HG03520 (cell line): Measurements from ENCODE around the gene IL26.

Experiments
- ATAC-seq: cut with Tn5 transposase; IDR thresholded peaks from one replicate; pipeline ENCODE4 v1.9.1; 2021; ENCODE audit warnings: mild to moderate bottlenecking, moderate library complexity; ENCODE audit not compliant: unreplicated experiment

IL26 gene

DNA sequence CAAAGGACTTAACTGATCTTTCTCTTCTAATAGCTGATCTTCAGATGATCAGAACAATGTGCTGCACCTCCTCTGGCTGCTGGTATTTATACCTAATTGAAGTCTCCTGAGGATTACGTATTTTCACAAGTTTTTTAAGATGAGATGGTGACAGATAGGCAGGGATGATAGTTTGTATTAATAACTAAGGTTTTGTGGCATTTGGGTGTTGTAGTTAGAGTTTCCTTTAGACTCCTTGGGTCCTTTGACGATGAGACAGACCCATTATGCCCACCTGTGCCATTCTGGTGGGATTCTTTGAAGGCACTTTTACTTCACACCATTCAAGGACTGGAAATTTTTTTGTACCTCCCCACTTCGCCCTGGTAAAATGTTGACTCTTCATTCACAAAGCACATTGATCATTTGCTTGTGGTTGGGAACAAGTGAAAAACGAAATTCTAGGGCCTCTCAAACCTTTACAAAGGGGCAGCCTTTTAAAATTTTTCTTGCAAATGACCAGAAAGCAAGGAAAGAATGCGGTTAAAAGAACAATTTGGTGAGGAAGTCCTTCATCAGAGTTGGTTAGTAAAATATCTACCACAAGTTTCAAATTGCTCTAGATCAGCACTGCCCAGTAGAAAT lies 65.8 kb downstream of the IL26 start, which contains the start of gene IFNG:
TSS of gene IFNG (minus strand) at position 60 of the 624 bp plus-strand sequence. CDS start 125 bp downstream, outside the sequence.
- no peak for ATAC-seq

DNA sequence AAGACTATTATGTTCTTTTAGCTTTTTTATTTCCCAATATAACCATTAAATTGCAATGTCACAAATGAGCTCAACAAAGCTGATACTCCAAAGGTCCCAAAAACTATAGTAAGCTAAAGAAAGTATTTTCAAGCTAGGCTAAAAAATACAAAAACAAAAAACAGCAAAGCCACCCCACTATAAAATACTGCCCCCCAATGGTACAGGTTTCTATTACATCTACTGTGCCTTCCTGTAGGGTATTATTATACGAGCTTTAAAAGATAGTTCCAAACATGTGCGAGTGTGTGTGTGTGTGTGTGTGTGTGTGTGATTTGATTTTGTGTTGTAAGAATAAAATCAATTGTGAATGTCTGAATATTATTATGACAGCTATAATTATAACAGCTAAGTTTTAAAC lies 67.2 kb downstream of the IL26 start:
- no peak for ATAC-seq

DNA sequence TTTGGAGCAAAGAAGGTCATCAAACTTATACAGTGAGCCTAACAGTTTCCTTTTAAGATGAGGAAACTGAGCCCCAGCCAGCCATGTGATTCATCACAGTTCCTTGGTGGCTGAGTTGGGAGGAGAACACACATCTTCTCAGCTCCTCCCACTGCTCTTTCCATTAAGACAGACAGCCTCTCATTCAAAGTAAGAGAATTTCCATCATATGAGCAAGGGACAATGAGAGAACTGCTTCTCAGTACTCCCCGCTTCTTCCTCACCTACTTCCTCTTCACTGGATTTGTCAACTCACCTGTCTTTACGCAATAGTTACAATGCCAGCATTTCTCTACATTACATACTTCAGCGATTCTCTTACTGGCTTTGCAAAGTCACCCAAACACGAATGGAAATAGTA lies 68.2 kb downstream of the IL26 start:
- no peak for ATAC-seq

DNA sequence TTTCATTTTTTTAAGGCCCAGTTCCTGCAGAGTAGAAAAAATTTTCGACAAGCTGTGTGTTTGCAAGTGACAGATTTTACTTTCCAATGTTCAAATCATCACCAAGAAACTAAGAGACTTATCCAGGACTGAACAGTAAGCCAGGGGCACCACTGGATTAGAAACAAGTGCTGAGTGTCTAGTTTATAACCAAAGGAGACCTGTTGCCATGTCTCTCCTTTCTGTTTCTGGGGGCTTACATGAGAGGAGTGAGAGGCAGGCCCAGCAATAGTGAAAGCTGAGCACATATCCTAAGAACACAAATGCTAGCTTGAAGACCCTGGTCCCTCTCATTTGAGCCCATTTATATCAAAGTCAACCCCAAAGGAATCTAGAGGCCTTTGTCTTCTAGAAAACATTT lies 69.0 kb downstream of the IL26 start:
- no peak for ATAC-seq

DNA sequence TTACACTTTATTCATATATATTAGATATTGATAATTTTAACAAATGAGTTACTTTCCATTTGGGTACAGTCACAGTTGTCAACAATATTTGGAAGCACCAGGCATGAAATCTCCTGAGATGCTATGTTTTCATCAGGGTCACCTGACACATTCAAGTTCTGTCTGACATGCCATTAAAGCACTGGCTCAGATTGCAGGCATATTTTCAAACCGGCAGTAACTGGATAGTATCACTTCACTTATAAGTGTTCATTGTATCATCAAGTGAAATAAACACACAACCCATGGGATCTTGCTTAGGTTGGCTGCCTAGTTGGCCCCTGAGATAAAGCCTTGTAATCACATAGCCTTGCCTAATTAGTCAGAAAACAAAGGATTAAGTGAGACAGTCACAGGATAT lies 70.8 kb downstream of the IL26 start:
- no peak for ATAC-seq
